Esophagus (tissue), 2 donors: Measurements from ENCODE around the gene IL36B. TPM values are rescaled to one million over a fixed set of nuclear protein-coding genes. Genes with fewer than 3 reads are reported as not detected.
A peak's percentile ranks its signal among the peaks of the same experiment; 100 is the strongest.

ENCODE experiments used
- H3K27ac ChIP-seq, 2 donors: one replicate each; pipeline ENCODE4 v1.5.1; 2013; ENCODE audit warnings: low read depth in 2 of 2, mild to moderate bottlenecking in 2 of 2, inconsistent platforms in 1 of 2, low read length in 1 of 2, moderate library complexity in 1 of 2
- H3K27me3 ChIP-seq, 2 donors: one replicate each; pipeline ENCODE4 v1.6.1; 2013; ENCODE audit warnings: low read length in 2 of 2, control low read depth in 1 of 2, mild to moderate bottlenecking in 1 of 2; ENCODE audit not compliant: insufficient read depth in 2 of 2, control insufficient read depth in 1 of 2
- H3K36me3 ChIP-seq, 2 donors: one replicate each; pipeline ENCODE4 v1.6.1; 2013; ENCODE audit warnings: low read length in 1 of 2; ENCODE audit not compliant: control insufficient read depth in 2 of 2, insufficient read depth in 2 of 2
- H3K4me1 ChIP-seq, 2 donors: one replicate each; pipeline ENCODE4 v1.6.1; 2013; ENCODE audit warnings: low read length in 1 of 2; ENCODE audit not compliant: control insufficient read depth in 2 of 2, insufficient read depth in 2 of 2
- H3K4me3 ChIP-seq, 2 donors: one replicate each; pipeline ENCODE4 v1.5.1; 2013; ENCODE audit warnings: low read length in 2 of 2, mild to moderate bottlenecking in 2 of 2, low read depth in 1 of 2, moderate library complexity in 1 of 2
- H3K9me3 ChIP-seq, 2 donors: one replicate each; pipeline ENCODE4 v1.6.1; 2013; ENCODE audit warnings: mild to moderate bottlenecking in 2 of 2, low read depth in 1 of 2, low read length in 1 of 2, moderate library complexity in 1 of 2; ENCODE audit not compliant: control insufficient read depth in 2 of 2, insufficient read depth in 1 of 2
- WGBS, 2 donors: extraction: QIAGEN DNeasy Blood & Tissue Kit; methylation state at CpG; one replicate each; pipeline ENCODE4 v1.1.7; 2013; 5-methylcytosine and 5-hydroxymethylcytosine counted together
- polyA plus RNA-seq, 2 donors: library from polyadenylated mRNA; stranded (reverse); fragments of 200-250 nt; gene quantifications; one replicate each; pipeline ENCODE4 v1.2.3, GENCODE V29; 2013
- donor health status: healthy with polysubstance abuse.
- donor health status: Bipolar disorder and iron deficiency.

IL36B gene
- polyA plus RNA-seq, 2 donors, result 1.5 to 8.8 TPM

GRCh38 chr2:113039158-113039557 lies 13.5 kb downstream of the IL36B start:
- H3K4me1 ChIP-seq, result peaks cover 0 to 2% of the 10 kb centered on the region in 2 donors
- WGBS, 2 donors, result 73 to 74% methylated on average over 2 of the region's 2 CpGs
- no peaks in the 10 kb centered on the region for H3K36me3 ChIP-seq
- H3K27ac ChIP-seq, result no peak overlapping the region
- H3K4me3 ChIP-seq, result no peak overlapping the region
- no peaks in the 10 kb centered on the region for H3K9me3 ChIP-seq
- no peaks in the 10 kb centered on the region for H3K27me3 ChIP-seq

DNA sequence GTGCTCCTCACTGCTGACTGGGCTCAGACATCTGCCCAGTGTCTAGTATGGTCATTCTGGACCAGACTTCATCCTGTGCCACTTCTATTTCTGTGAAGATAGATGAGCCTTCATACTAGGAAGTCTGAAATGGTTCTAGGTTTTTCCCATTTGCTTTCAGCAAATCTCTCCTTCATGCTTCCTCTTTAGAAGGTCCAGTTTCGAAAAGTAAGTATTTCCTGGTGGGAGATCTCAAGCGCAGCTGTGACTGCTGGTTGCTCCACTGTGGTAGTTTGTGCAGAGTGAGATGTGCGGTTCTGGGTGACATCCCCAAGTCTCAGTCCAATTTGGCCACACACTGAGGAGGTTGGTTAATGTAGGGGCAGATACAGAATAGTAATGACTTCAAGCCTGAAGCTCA lies 14.4 kb downstream of the IL36B start:
- H3K4me3 ChIP-seq, result no peak overlapping the region
- no peaks in the 10 kb centered on the region for H3K27me3 ChIP-seq
- H3K9me3 ChIP-seq, result no peaks in the 10 kb centered on the region
- no peak overlapping the region for H3K27ac ChIP-seq
- no peaks in the 10 kb centered on the region for H3K36me3 ChIP-seq
- 90 to 94% methylated on average over 3 of the region's 3 CpGs for WGBS, 2 donors
- peaks cover 0 to 2% of the 10 kb centered on the region in 2 donors for H3K4me1 ChIP-seq

GRCh38 chr2:113036763-113037162 lies 15.9 kb downstream of the IL36B start:
- Histone ChIP-seq H3K27me3 (no peaks in the 10 kb centered on the region), H3K4me3 (no peak overlapping the region), H3K4me1 (peaks cover 0 to 2% of the 10 kb centered on the region in 2 donors), H3K36me3 (no peaks in the 10 kb centered on the region), H3K27ac (peak overlapping the region in 1 of 2 donors; percentile 11), H3K9me3 (no peaks in the 10 kb centered on the region)
- 89 to 94% methylated on average over 9 of the region's 9 CpGs for WGBS, 2 donors

DNA sequence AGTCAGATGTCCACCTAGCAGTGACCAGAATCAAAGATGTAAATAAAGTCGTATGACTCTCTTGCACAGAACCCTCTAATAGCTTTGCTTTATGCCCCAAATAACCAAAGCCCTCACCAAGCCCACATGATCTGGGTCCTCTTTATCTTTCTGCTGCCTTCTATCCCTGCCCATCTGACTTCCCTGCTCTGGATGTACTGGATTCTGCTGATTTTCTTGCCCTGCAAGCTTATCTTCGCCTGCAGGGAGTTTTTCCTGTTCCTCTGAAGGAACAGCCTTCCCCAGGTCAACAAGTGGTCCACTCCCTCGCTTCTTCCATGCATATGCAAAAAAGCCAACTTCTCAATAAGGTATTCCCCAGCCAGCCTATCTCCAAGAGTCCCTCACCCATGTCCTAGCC lies 18.7 kb downstream of the IL36B start:
- no peaks in the 10 kb centered on the region for H3K27me3 ChIP-seq
- H3K27ac ChIP-seq, result peak overlapping the region in 1 of 2 donors; percentile 35
- H3K36me3 ChIP-seq, result no peaks in the 10 kb centered on the region
- 68 to 81% methylated on average over 3 of the region's 3 CpGs for WGBS, 2 donors
- H3K9me3 ChIP-seq, result no peaks in the 10 kb centered on the region
- peaks cover 0 to 2% of the 10 kb centered on the region in 2 donors for H3K4me1 ChIP-seq
- H3K4me3 ChIP-seq, result no peak overlapping the region

GRCh38 chr2:113032737-113033136 lies 19.9 kb downstream of the IL36B start:
- Histone ChIP-seq H3K4me3 (no peak overlapping the region), H3K9me3 (no peaks in the 10 kb centered on the region), H3K27me3 (no peaks in the 10 kb centered on the region), H3K4me1 (peaks cover 0 to 2% of the 10 kb centered on the region in 2 donors), H3K36me3 (no peaks in the 10 kb centered on the region), H3K27ac (peak overlapping the region; percentile 22 to 52)
- 86 to 88% methylated on average over 1 of the region's 1 CpG for WGBS, 2 donors

DNA sequence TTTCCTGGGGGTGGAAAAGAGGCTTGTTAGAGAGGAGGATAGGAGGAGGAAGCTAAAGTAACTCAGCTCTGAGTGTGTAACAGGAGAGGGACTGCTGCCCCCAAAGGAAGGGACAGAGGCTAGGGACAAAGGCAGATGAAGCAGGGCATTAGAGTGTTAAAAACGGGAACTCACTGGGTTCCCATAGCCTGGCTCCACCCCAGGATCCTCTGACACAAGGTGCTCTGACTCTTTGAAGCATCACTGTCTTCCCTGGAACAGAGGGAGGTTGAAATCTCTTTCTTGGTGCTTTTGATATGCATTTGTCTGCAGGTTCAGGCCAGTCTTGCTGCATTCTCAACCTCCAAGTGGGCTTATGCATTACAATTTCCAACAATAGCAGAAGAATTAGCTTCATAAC lies 24.6 kb downstream of the IL36B start:
- H3K36me3 ChIP-seq, result no peaks in the 10 kb centered on the region

GRCh38 chr2:113027691-113028090 lies 25.0 kb downstream of the IL36B start:
- no peaks in the 10 kb centered on the region for H3K4me1 ChIP-seq
- H3K27me3 ChIP-seq, result peaks cover 3 to 4% of the 10 kb centered on the region in 2 donors
- H3K9me3 ChIP-seq, result no peaks in the 10 kb centered on the region
- H3K36me3 ChIP-seq, result no peaks in the 10 kb centered on the region
- no peak overlapping the region for H3K27ac ChIP-seq
- no peak overlapping the region for H3K4me3 ChIP-seq
- 73 to 84% methylated on average over 2 of the region's 2 CpGs for WGBS, 2 donors

More for the DNA sequence above, 24.6 kb downstream of the IL36B start:
- Histone ChIP-seq H3K27ac (no peak overlapping the region), H3K27me3 (peaks cover 3 to 4% of the 10 kb centered on the region in 2 donors), H3K4me3 (no peak overlapping the region), H3K4me1 (no peaks in the 10 kb centered on the region), H3K9me3 (no peaks in the 10 kb centered on the region)
- WGBS, 2 donors, result 10 to 13% methylated on average over 1 of the region's 1 CpG

GRCh38 chr2:113025737-113026136 lies 26.9 kb downstream of the IL36B start:
- peaks cover 3 to 4% of the 10 kb centered on the region in 2 donors for H3K27me3 ChIP-seq
- no peak overlapping the region for H3K4me3 ChIP-seq
- H3K27ac ChIP-seq, result no peak overlapping the region
- H3K9me3 ChIP-seq, result no peaks in the 10 kb centered on the region
- WGBS, 2 donors, result 50 to 52% methylated on average over 2 of the region's 2 CpGs
- H3K4me1 ChIP-seq, result no peaks in the 10 kb centered on the region
- H3K36me3 ChIP-seq, result no peaks in the 10 kb centered on the region

DNA sequence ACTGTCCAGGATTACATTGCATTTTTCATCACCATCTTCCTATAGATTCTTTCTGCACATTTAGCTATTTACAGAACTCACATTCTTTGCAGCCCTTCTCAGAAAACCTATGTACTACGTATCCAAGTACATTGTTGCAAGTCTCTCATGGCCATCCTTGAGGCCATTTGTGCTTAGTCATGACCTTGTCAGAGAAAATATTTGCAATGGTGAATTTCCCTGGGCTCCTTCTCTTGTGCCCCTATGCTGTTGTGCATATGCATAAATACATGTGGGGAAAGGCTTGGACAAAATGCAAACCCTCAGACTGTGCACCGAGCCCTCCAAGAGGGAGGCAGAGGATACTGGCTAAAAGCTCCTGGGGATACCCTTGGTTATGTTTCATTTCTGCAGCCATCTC lies 27.9 kb downstream of the IL36B start:
- no peak overlapping the region for H3K4me3 ChIP-seq
- H3K27me3 ChIP-seq, result peaks cover 3 to 4% of the 10 kb centered on the region in 2 donors
- whole genome bisulfite sequencing, 2 donors, result 81 to 93% methylated on average over 2 of the region's 2 CpGs
- no peaks in the 10 kb centered on the region for H3K4me1 ChIP-seq
- no peaks in the 10 kb centered on the region for H3K9me3 ChIP-seq
- no peaks in the 10 kb centered on the region for H3K36me3 ChIP-seq
- H3K27ac ChIP-seq, result no peak overlapping the region

- H3K4me3 ChIP-seq, result no peak overlapping the region
- whole genome bisulfite sequencing, 2 donors, result 55 to 66% methylated on average over 4 of the region's 4 CpGs
Measured at GRCh38 chr2:113021312-113021711, 31.4 kb downstream of the IL36B start.

More at GRCh38 chr2:113021312-113021711, 31.4 kb downstream of the IL36B start:
- no peaks in the 10 kb centered on the region for H3K9me3 ChIP-seq
- H3K36me3 ChIP-seq, result no peaks in the 10 kb centered on the region
- no peak overlapping the region for H3K27ac ChIP-seq
- no peaks in the 10 kb centered on the region for H3K4me1 ChIP-seq
- H3K27me3 ChIP-seq, result peaks cover 3 to 4% of the 10 kb centered on the region in 2 donors
